HEK293 (cell line): ENCODE data around the gene RASL10A.

Source experiments
- CTCF ChIA-PET: fragments of 350-600 bp; formaldehyde crosslinking; extraction: SDS; loops from one replicate; lab custom pipeline; 2021; ENCODE audit warnings: antibody characterized with exemption; lab: Yijun Ruan, JAX
- POLR2A ChIA-PET: fragments of 300-600 bp; formaldehyde crosslinking; extraction: SDS; loops from one replicate; lab custom pipeline; 2020; ENCODE audit warnings: antibody characterized with exemption, inconsistent platforms; lab: Yijun Ruan, JAX
- H3K27ac ChIP-seq: fragments of 200-500 bp; sonication (Bioruptor generic); 2 replicates; pipeline ENCODE4 v1.5.1; 2014; ENCODE audit warnings: low read depth, low read length, control low read depth, inconsistent platforms; ENCODE audit errors: extremely low read depth
- H3K36me3 ChIP-seq, 2 experiments: fragments of 200-500 bp in 1 of 2; sonication (Bioruptor generic) in 1 of 2; 1 replicate in 1 of 2; 2 replicates in 1 of 2; pipeline ENCODE4 v1.5.1; 2014 to 2017; ENCODE audit warnings: inconsistent platforms in 2 of 2, low read length in 2 of 2; ENCODE audit not compliant: control insufficient read depth in 2 of 2, insufficient read depth in 1 of 2
- H3K4me1 ChIP-seq: fragments of 200-500 bp; sonication (Bioruptor generic); 2 replicates; pipeline ENCODE4 v1.5.1; 2014; ENCODE audit warnings: mild to moderate bottlenecking, low read length, inconsistent platforms; ENCODE audit not compliant: control insufficient read depth, insufficient read depth
- H3K4me3 ChIP-seq: 2 replicates; pipeline ENCODE4 v1.5.1; 2011; ENCODE audit warnings: low read depth, mild to moderate bottlenecking, control low read depth, low read length, moderate library complexity
- H3K9me3 ChIP-seq: fragments of 200-500 bp; sonication (Bioruptor generic); 2 replicates; pipeline ENCODE4 v1.5.1; 2014; ENCODE audit warnings: low read depth, low read length, inconsistent platforms; ENCODE audit not compliant: control insufficient read depth, insufficient read depth
- GLIS1 ChIP-seq: fragments of 450-650 bp; formaldehyde crosslinking; IDR thresholded peaks from 2 replicates; pipeline ENCODE4 v1.5.1; 2016; ENCODE audit warnings: missing biosample characterization, missing genetic modification characterization
- KLF1 ChIP-seq: fragments of 450-650 bp; formaldehyde crosslinking; IDR thresholded peaks from 2 replicates; pipeline ENCODE4 v1.5.1; 2016; ENCODE audit warnings: missing biosample characterization, missing genetic modification characterization
- KLF10 ChIP-seq: fragments of 450-650 bp; IDR thresholded peaks from 2 replicates; pipeline ENCODE4 v1.5.1; 2018; ENCODE audit warnings: missing biosample characterization, mild to moderate bottlenecking, missing genetic modification characterization
- KLF8 ChIP-seq: fragments of 450-650 bp; formaldehyde crosslinking; IDR thresholded peaks from 2 replicates; pipeline ENCODE4 v1.5.1; 2016; ENCODE audit warnings: missing biosample characterization, missing genetic modification characterization
- KLF9 ChIP-seq: fragments of 450-650 bp; formaldehyde crosslinking; IDR thresholded peaks from 2 replicates; pipeline ENCODE4 v1.5.1; 2016; ENCODE audit warnings: missing biosample characterization, missing genetic modification characterization, low read depth
- MYNN ChIP-seq: fragments of 450-650 bp; formaldehyde crosslinking; IDR thresholded peaks from 2 replicates; pipeline ENCODE4 v1.5.1; 2016; ENCODE audit warnings: missing biosample characterization, missing genetic modification characterization, borderline replicate concordance
- MZF1 ChIP-seq: fragments of 450-650 bp; formaldehyde crosslinking; IDR thresholded peaks from 2 replicates; pipeline ENCODE4 v1.5.1; 2017; ENCODE audit warnings: missing biosample characterization, missing genetic modification characterization, borderline replicate concordance
- SP7 ChIP-seq: fragments of 450-650 bp; formaldehyde crosslinking; IDR thresholded peaks from 2 replicates; pipeline ENCODE4 v1.5.1; 2016; ENCODE audit warnings: missing biosample characterization, missing genetic modification characterization
- ZBTB20 ChIP-seq: fragments of 450-650 bp; formaldehyde crosslinking; IDR thresholded peaks from 2 replicates; pipeline ENCODE4 v1.5.1; 2016; ENCODE audit warnings: missing biosample characterization, missing genetic modification characterization
- ZFP69B ChIP-seq: fragments of 450-650 bp; formaldehyde crosslinking; IDR thresholded peaks from 2 replicates; pipeline ENCODE4 v1.5.1; 2016; ENCODE audit warnings: missing biosample characterization, missing genetic modification characterization
- ZIC2 ChIP-seq: fragments of 450-650 bp; formaldehyde crosslinking; IDR thresholded peaks from 2 replicates; pipeline ENCODE4 v1.5.1; 2016; ENCODE audit warnings: missing biosample characterization, missing genetic modification characterization
- ZNF121 ChIP-seq: fragments of 450-650 bp; formaldehyde crosslinking; IDR thresholded peaks from 2 replicates; pipeline ENCODE4 v1.5.1; 2016; ENCODE audit warnings: missing biosample characterization, missing genetic modification characterization
- ZNF2 ChIP-seq: fragments of 450-650 bp; formaldehyde crosslinking; IDR thresholded peaks from 2 replicates; pipeline ENCODE4 v1.5.1; 2016; ENCODE audit warnings: missing biosample characterization, missing genetic modification characterization
- ZNF221 ChIP-seq: fragments of 450-650 bp; formaldehyde crosslinking; IDR thresholded peaks from 2 replicates; pipeline ENCODE4 v1.5.1; 2017; ENCODE audit warnings: missing biosample characterization, missing genetic modification characterization, borderline replicate concordance
- ZNF324 ChIP-seq: fragments of 450-650 bp; formaldehyde crosslinking; IDR thresholded peaks from 2 replicates; pipeline ENCODE4 v1.5.1; 2016; ENCODE audit warnings: missing biosample characterization, missing genetic modification characterization
- ZNF335 ChIP-seq: fragments of 450-650 bp; formaldehyde crosslinking; conservative IDR thresholded peaks from 2 replicates; pipeline ENCODE4 v1.5.1; 2016; ENCODE audit warnings: missing biosample characterization, missing genetic modification characterization
- ZNF561 ChIP-seq: fragments of 450-650 bp; IDR thresholded peaks from 2 replicates; pipeline ENCODE4 v1.5.1; 2018; ENCODE audit warnings: missing biosample characterization, missing genetic modification characterization, borderline replicate concordance
- ZNF677 ChIP-seq: fragments of 450-650 bp; IDR thresholded peaks from 2 replicates; pipeline ENCODE4 v1.5.0; 2018; ENCODE audit warnings: missing biosample characterization, mild to moderate bottlenecking, missing genetic modification characterization, moderate library complexity
- ZNF701 ChIP-seq: fragments of 450-650 bp; formaldehyde crosslinking; IDR thresholded peaks from 2 replicates; pipeline ENCODE4 v1.5.1; 2016; ENCODE audit warnings: missing biosample characterization, missing genetic modification characterization
- ZXDB ChIP-seq: fragments of 450-650 bp; formaldehyde crosslinking; IDR thresholded peaks from 2 replicates; pipeline ENCODE4 v1.5.1; 2016; ENCODE audit warnings: missing biosample characterization, missing genetic modification characterization
- TF ChIP-seq, protein P1 (sequence below): fragments of 450-650 bp; formaldehyde crosslinking; IDR thresholded peaks from 2 replicates; pipeline ENCODE4 v1.5.1; 2016; ENCODE audit warnings: missing biosample characterization, missing genetic modification characterization
- TF ChIP-seq, protein P2 (sequence below): fragments of 450-650 bp; formaldehyde crosslinking; IDR thresholded peaks from 2 replicates; pipeline ENCODE4 v1.5.1; 2016; ENCODE audit warnings: missing biosample characterization, missing genetic modification characterization
- TF ChIP-seq, protein P3 (sequence below): fragments of 450-650 bp; formaldehyde crosslinking; IDR thresholded peaks from 2 replicates; pipeline ENCODE4 v1.5.1; 2017; ENCODE audit warnings: missing biosample characterization, missing genetic modification characterization
- TF ChIP-seq, protein P4 (sequence below): fragments of 450-650 bp; formaldehyde crosslinking; IDR thresholded peaks from 2 replicates; pipeline ENCODE4 v1.5.1; 2016; ENCODE audit warnings: missing biosample characterization, missing genetic modification characterization

RASL10A gene

DNA sequence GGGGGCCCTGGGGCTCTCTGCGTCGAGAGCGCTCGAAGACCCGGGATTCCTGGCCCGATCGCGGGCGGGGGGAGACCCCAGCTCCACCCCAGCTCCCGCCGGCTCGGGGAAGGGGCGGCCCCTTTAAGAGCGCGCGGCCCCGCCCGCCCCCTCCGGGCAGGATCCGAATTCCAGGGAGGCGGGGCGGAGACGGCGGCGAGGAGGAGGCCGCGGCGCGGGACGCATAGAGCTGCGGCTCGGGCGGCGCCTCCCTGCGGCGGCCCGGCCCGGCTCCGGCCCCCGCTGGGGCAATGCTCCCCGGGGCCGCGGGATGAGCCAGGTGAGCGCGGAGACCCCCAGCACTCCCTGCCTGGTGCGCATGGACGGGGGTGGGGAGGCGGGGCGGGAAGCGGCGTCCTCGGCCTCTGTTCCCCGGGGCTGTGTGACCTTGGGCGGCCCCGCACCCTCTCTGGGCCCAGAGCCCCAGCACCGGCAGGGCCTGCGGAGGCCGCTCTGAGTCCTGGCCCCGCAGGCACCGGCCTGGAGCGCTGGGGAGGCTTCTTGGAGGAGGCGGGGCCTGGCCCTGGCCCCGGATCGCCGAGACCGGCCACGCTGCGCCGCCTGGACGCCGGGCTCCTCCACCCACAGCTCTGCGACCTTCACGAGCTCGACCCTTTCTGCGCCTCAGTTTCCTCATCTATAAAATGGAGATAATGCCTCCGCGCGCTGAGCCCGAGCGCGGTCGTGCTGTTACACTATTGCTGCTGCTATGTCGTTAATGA is 8.5 kb downstream of the RASL10A start (continued):
- TF ChIP-seq, protein P1, sequence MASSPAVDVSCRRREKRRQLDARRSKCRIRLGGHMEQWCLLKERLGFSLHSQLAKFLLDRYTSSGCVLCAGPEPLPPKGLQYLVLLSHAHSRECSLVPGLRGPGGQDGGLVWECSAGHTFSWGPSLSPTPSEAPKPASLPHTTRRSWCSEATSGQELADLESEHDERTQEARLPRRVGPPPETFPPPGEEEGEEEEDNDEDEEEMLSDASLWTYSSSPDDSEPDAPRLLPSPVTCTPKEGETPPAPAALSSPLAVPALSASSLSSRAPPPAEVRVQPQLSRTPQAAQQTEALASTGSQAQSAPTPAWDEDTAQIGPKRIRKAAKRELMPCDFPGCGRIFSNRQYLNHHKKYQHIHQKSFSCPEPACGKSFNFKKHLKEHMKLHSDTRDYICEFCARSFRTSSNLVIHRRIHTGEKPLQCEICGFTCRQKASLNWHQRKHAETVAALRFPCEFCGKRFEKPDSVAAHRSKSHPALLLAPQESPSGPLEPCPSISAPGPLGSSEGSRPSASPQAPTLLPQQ (tag by site-specific recombination): peak; percentile 98
- TF ChIP-seq KLF10 (peak; percentile 50; the same call in 1 of the 2 replicates), ZNF335 (tag by site-specific recombination) (peak; percentile 39; the same call in 1 of the 2 replicates), ZNF701 (tag by site-specific recombination) (no peak), MYNN (tag by site-specific recombination) (no peak), ZIC2 (tag by site-specific recombination) (no peak), ZNF121 (tag by site-specific recombination) (0 out of 2 replicates have a peak, but pooled peaks have one; percentile 30), KLF9 (tag by site-specific recombination) (peak; percentile 71)
- TF ChIP-seq, protein P2, sequence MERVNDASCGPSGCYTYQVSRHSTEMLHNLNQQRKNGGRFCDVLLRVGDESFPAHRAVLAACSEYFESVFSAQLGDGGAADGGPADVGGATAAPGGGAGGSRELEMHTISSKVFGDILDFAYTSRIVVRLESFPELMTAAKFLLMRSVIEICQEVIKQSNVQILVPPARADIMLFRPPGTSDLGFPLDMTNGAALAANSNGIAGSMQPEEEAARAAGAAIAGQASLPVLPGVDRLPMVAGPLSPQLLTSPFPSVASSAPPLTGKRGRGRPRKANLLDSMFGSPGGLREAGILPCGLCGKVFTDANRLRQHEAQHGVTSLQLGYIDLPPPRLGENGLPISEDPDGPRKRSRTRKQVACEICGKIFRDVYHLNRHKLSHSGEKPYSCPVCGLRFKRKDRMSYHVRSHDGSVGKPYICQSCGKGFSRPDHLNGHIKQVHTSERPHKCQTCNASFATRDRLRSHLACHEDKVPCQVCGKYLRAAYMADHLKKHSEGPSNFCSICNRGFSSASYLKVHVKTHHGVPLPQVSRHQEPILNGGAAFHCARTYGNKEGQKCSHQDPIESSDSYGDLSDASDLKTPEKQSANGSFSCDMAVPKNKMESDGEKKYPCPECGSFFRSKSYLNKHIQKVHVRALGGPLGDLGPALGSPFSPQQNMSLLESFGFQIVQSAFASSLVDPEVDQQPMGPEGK (tag by site-specific recombination): peak; percentile 66; the same call in 1 of the 2 replicates
- TF ChIP-seq, protein P3, sequence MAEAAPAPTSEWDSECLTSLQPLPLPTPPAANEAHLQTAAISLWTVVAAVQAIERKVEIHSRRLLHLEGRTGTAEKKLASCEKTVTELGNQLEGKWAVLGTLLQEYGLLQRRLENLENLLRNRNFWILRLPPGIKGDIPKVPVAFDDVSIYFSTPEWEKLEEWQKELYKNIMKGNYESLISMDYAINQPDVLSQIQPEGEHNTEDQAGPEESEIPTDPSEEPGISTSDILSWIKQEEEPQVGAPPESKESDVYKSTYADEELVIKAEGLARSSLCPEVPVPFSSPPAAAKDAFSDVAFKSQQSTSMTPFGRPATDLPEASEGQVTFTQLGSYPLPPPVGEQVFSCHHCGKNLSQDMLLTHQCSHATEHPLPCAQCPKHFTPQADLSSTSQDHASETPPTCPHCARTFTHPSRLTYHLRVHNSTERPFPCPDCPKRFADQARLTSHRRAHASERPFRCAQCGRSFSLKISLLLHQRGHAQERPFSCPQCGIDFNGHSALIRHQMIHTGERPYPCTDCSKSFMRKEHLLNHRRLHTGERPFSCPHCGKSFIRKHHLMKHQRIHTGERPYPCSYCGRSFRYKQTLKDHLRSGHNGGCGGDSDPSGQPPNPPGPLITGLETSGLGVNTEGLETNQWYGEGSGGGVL (tag by site-specific recombination): peak; percentile 5; the same call in 1 of the 2 replicates
- TF ChIP-seq, all 188 proteins: peak for 20

DNA sequence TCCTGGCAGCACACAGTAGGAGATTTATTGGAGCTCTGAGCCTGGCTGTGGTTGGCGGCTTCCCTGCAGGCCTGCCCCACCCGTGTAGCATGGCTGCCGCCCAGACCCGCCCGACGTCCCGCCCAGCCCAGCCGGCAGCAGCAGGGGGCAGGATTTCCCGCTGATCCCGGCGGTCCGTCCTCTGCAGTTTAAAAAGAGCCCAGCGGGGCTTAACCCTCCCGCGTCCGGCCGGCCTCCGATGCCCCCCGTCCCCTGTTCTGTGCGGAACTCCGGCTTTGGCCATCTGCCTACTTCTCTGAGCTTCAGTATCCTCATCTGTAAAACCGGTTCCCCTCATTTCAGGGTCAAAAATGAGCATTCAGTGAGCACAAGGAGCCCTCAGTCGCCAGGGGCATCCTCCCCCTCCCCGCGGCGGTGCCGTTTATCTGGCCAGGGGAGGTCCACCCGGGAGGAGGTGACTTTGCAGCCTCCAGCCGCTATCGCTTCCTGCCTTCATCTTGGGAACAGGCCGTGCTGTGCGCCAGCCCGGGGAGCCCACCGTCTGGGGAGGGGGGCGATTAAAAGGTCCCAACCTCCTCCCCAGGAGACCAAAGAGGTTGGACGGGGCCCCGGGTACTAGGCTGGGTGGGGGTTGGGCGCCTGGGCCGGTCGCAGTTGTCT is 9.2 kb downstream of the RASL10A start, which contains the start of gene GAS2L1:
Gene GAS2L1 (plus strand): TSS at position 476 of the 660 bp plus-strand sequence. CDS start 1,456 bp downstream, outside the sequence.
- CTCF ChIA-PET: interaction anchor here (0.5 to 1.9 kb wide), 13 partner anchors 8 to 1815 kb away, joined by 3 to 15 read pairs (median 4); no protein-coding TSS in a partner anchor
- peak within 1 kb of the TSS; percentile 50 for H3K4me3 ChIP-seq
- H3K4me1 ChIP-seq: peaks cover 7% of the 10 kb centered on the region; the same call in 1 of the 2 replicates
- H3K36me3 ChIP-seq: peaks cover 0 to 8% of the 10 kb centered on the region in 2 experiments; a peak in 1 of 3 replicates
- POLR2A ChIA-PET: interaction anchor here (1.0 to 1.9 kb wide), 7 partner anchors 9 to 58 kb away, joined by 3 to 6 read pairs (median 3); partner anchors contain the start of gene RASL10A
- peak within 1 kb of the TSS; percentile 94 for H3K27ac ChIP-seq
- H3K9me3 ChIP-seq: no peaks in the 10 kb centered on the region
- TF ChIP-seq SP7 (tag by site-specific recombination) (peak; percentile 86), ZNF2 (tag by site-specific recombination) (0 out of 2 replicates have a peak, but pooled peaks have one; percentile 68), ZNF324 (tag by site-specific recombination) (peak; percentile 72; the same call in 1 of the 2 replicates), MZF1 (no peak), KLF9 (tag by site-specific recombination) (peak; percentile 57), GLIS1 (peak; percentile 96), KLF1 (tag by site-specific recombination) (peak; percentile 97), ZNF221 (tag by site-specific recombination) (no peak), ZBTB20 (tag by site-specific recombination) (peak; percentile 99), KLF10 (peak; percentile 17; the same call in 1 of the 2 replicates), ZFP69B (no peak; the same call in 1 of the 2 replicates), ZNF561 (peak; percentile 89), ZIC2 (tag by site-specific recombination) (peak; percentile 99), ZNF677 (tag by site-specific recombination) (no peak), ZXDB (tag by site-specific recombination) (peak; percentile 71; the same call in 1 of the 2 replicates), KLF8 (tag by site-specific recombination) (peak; percentile 81)
- TF ChIP-seq, protein P3 (tag by site-specific recombination): 0 out of 2 replicates have a peak, but pooled peaks have one; percentile 5
- TF ChIP-seq, protein P4, sequence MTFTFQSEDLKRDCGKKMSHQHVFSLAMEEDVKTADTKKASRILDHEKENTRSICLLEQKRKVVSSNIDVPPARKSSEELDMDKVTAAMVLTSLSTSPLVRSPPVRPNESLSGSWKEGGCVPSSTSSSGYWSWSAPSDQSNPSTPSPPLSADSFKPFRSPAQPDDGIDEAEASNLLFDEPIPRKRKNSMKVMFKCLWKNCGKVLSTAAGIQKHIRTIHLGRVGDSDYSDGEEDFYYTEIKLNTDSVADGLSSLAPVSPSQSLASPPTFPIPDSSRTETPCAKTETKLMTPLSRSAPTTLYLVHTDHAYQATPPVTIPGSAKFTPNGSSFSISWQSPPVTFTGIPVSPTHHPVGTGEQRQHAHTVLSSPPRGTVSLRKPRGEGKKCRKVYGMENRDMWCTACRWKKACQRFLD: no peak
